Measurements from ENCODE around the gene ANKRD44. TPM values are rescaled to one million over a fixed set of nuclear protein-coding genes. Genes with fewer than 3 reads are reported as not detected.

ANKRD44 gene
- total RNA-seq, 1 donor from 2014 or later: 14.2 TPM

- Mint-ChIP-seq H3K36me3 (no peaks in the 10 kb centered on the region), H3K27ac (no peak overlapping the region), H3K9me3 (peaks cover 4% of the 10 kb centered on the region), H3K27me3 (no peaks in the 10 kb centered on the region), H3K4me3 (no peak overlapping the region), H3K4me1 (ENCODE audit: unreplicated experiment) (peaks cover 19% of the 10 kb centered on the region)
- TF ChIP-seq CTCF (conservative IDR thresholded peaks at IDR 0.05): no peak
- no peak for DNase-seq (ENCODE audit: extremely low spot score, unreplicated experiment)
Observed at GRCh38 chr2:197148401-197148800, 162.2 kb downstream of the ANKRD44 start.

- no peak for TF ChIP-seq CTCF (conservative IDR thresholded peaks at IDR 0.05)
- Mint-ChIP-seq H3K36me3 (no peaks in the 10 kb centered on the region), H3K9me3 (peaks cover 4% of the 10 kb centered on the region), H3K27ac (no peak overlapping the region), H3K27me3 (no peaks in the 10 kb centered on the region), H3K4me1 (ENCODE audit: unreplicated experiment) (peaks cover 19% of the 10 kb centered on the region), H3K4me3 (no peak overlapping the region)
- no peak for DNase-seq (ENCODE audit: extremely low spot score, unreplicated experiment)
Observed at GRCh38 chr2:197147942-197148341, 162.6 kb downstream of the ANKRD44 start.

GRCh38 chr2:197146995-197147394 is 163.6 kb downstream of the ANKRD44 start:
- H3K4me1 Mint-ChIP-seq (ENCODE audit: unreplicated experiment): peaks cover 13% of the 10 kb centered on the region
- no peak for TF ChIP-seq CTCF (conservative IDR thresholded peaks at IDR 0.05)
- H3K36me3 Mint-ChIP-seq: no peaks in the 10 kb centered on the region
- DNase-seq (ENCODE audit: extremely low spot score, unreplicated experiment): no peak
- no peak overlapping the region for H3K27ac Mint-ChIP-seq
- no peak overlapping the region for H3K4me3 Mint-ChIP-seq
- H3K9me3 Mint-ChIP-seq: peaks cover 4% of the 10 kb centered on the region
- no peaks in the 10 kb centered on the region for H3K27me3 Mint-ChIP-seq

GRCh38 chr2:197145471-197146056 is 165.0 kb downstream of the ANKRD44 start:
- no peak for TF ChIP-seq CTCF (conservative IDR thresholded peaks at IDR 0.05)
- Mint-ChIP-seq H3K36me3 (no peaks in the 10 kb centered on the region), H3K27me3 (no peaks in the 10 kb centered on the region), H3K9me3 (peaks cover 2% of the 10 kb centered on the region), H3K4me1 (ENCODE audit: unreplicated experiment) (peaks cover 19% of the 10 kb centered on the region), H3K4me3 (no peak overlapping the region), H3K27ac (no peak overlapping the region)
- DNase-seq (ENCODE audit: extremely low spot score, unreplicated experiment): no peak

GRCh38 chr2:197144183-197144582 is 166.4 kb downstream of the ANKRD44 start:
- TF ChIP-seq CTCF (conservative IDR thresholded peaks at IDR 0.05): no peak
- Mint-ChIP-seq H3K4me3 (no peak overlapping the region), H3K27ac (no peak overlapping the region), H3K9me3 (no peaks in the 10 kb centered on the region), H3K27me3 (no peaks in the 10 kb centered on the region), H3K36me3 (no peaks in the 10 kb centered on the region), H3K4me1 (ENCODE audit: unreplicated experiment) (peaks cover 19% of the 10 kb centered on the region)
- DNase-seq (ENCODE audit: extremely low spot score, unreplicated experiment): no peak
